Limb (tissue), 2 donors: Measurements from ENCODE around the gene CD8B.
A peak's percentile ranks its signal among the peaks of the same experiment; 100 is the strongest.
"Not testable (repeated sequence)": the region's sequence is repeated elsewhere in the genome, so short reads cannot be mapped to it uniquely, and the experiment has no call there.

Experiments used
- DNase-seq, 2 donors: peaks; one replicate each; pipeline ENCODE4 v3.0.0-alpha.2; 2016; ENCODE audit errors: extremely low spot score in 2 of 2

CD8B gene

GRCh38 chr2:86836915-86837695 lies 24.6 kb downstream of the CD8B start:
- DNase-seq = peak; percentile 37 to 56

- DNase-seq = not testable (repeated sequence)
Measured at GRCh38 chr2:86835548-86835889, 26.2 kb downstream of the CD8B start.

- DNase-seq = no peak
Measured at GRCh38 chr2:86833315-86833714, 28.4 kb downstream of the CD8B start.

- DNase-seq = no peak
Measured at GRCh38 chr2:86832334-86833096, 29.2 kb downstream of the CD8B start.

DNA sequence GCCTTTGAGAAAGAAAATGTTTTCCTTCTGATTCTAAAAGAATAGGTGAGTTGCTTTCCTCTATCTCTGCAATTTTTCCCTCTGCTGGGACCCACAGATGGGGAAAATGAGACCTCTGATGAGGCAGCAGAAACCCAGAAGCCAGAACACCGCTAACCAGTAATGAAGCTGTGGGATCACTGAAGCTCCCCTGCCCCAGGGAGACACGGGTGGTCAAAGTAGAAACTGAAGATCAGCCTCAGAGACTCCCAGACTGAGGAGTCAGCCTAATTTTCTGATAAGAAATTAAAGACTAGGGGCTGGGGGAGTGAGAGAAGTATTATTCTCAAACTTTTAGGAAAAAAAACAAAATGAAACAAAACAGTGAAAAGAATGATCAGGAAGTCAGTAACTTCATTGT lies 30.1 kb downstream of the CD8B start:
- DNase-seq = no peak

GRCh38 chr2:86826951-86827350 lies 34.7 kb downstream of the CD8B start:
- DNase-seq = no peak

- DNase-seq = no peak
Measured at GRCh38 chr2:86825693-86826381, 35.8 kb downstream of the CD8B start.

GRCh38 chr2:86825036-86825692 lies 36.5 kb downstream of the CD8B start:
- no peak for DNase-seq

DNA sequence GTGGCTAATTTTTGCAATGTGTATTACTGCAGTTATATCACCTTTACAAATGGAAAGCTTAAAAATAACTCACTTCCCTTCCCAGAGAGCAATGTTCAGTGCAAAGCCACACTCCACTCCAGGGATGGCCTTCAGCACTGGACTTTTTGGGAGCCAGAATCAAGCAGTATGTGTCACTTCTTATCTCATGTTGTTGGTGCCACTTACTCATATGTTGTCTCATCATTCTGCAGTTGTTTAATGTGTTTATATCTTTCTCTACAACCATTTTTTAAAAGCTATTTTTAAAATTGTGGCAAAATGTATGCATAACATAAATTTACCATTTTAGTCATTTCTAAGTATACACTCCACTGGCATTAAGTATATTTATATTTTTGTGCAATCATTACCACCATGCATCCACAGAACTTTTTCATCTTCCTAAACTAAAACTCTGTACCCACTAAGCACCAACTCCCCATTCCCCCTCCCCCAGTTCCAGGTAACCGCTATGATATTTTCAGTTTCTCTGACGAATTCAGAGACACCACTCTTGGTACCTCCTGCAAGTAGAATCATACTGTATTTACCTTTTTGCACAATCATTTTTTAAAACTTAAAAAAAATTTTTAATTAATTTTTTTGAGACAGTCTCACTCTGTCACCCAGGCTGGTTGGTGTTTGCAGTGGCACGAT lies 38.9 kb downstream of the CD8B start:
- DNase-seq = no peak

- DNase-seq = no peak
Measured at GRCh38 chr2:86821842-86822241, 39.8 kb downstream of the CD8B start.

GRCh38 chr2:86821306-86821705 lies 40.4 kb downstream of the CD8B start:
- DNase-seq = no peak

GRCh38 chr2:86818957-86819356 lies 42.7 kb downstream of the CD8B start:
- no peak for DNase-seq

DNA sequence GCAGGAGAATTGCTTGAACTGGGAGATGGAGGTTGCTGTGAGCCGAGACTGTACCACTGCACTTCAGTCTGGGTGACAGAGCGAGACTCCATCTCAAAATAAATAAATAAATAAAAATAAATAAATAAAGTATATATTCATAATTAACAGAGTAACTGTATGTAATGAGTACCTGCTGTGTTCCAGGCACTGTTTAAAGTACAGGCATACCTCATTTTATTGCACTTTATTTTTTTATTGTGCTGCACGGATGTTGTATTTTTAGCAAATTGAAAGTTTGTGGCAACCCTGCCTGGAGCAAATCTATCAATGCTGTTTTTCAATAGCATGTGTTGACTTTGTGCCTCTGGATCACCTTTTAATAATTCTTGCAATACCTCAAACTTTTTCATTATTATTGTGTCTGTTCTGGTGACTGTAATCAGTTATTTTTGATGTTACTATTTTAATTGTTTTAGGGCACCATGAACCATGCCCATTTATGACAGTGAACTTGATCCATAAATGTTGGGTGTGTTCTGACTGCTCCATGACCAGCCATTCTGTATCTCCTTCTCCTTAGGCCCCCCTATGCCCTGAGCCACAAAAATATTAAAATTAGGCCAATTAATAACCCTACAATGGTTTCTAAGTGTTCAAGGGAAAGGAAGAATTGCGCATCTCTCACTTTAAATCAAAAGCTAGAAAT lies 43.4 kb downstream of the CD8B start:
- DNase-seq = no peak

DNA sequence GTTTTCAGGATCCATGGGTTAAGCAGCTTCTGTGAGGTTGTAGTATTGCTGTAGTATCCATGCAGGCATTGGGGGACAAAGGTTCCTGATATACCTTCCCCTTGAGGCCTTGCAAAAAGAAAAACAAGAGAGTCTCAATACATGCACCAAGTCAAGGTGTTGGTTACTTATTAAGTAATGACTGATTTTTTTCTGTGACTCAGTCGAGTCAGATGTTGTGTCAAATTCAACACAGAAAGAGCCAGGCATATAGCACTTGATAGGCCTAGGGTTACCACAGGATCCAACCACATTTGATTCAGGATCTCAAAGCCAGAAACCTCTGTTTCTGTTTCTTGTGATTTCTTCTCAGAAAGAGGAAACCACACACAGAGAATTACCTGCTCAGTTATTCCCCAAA lies 46.1 kb downstream of the CD8B start:
- DNase-seq = no peak

GRCh38 chr2:86809481-86810121 lies 52.1 kb downstream of the CD8B start:
- no peak for DNase-seq

- DNase-seq = peak; percentile 83 to 95
Measured at GRCh38 chr2:86808315-86809161, 53.1 kb downstream of the CD8B start.

- peak; percentile 38 to 80 for DNase-seq
Measured at GRCh38 chr2:86807468-86808275, 54.0 kb downstream of the CD8B start.

DNA sequence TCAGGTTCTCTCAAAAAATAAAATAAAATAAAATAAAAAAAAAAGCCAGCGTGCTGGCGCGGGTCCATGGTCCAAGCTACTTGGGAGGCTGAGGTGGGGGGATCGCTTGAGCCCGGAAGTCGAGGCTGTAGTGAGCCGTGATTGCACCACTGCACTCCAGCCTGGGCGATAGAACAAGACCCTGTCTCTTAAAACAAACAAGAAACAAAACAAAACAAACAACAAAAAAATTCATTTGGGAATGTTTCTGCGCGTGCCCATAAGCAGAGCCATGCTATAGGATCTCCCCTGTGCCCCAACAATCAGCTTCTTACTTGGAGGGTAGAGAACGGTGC lies 54.6 kb downstream of the CD8B start:
- no peak for DNase-seq
